ENCODE results near the gene LPCAT1. TPM values are rescaled to one million over a fixed set of nuclear protein-coding genes. Genes with fewer than 3 reads are reported as not detected.

The LPCAT1 gene
- total RNA-seq, 1 experiment from 2014 or later = 75.0 TPM

GRCh38 chr5:1506242-1507013, 17.3 kb downstream of the LPCAT1 start (continued):
- no peak for TF ChIP-seq REST (IDR thresholded peaks at IDR 0.05; ENCODE audit: low read depth)

- H3K9me2 ChIP-seq (ENCODE audit: insufficient read depth) = no peaks in the 10 kb centered on the region
- no peak overlapping the region for H3K27ac ChIP-seq (ENCODE audit: low read depth, low read length)
- POLR2A ChIA-PET = no interaction called here
- no peaks in the 10 kb centered on the region for H3K9me3 ChIP-seq (ENCODE audit: control insufficient read depth in 1 of 2, insufficient read depth in 1 of 2, low read depth in 1 of 2, low read length in 2 of 2)
- H3K79me2 ChIP-seq (ENCODE audit: insufficient read depth, low read length) = peaks cover 90% of the 10 kb centered on the region
- peaks cover 0 to 4% of the 10 kb centered on the region in 2 experiments; a peak in 2 of 4 replicates for H3K36me3 ChIP-seq (ENCODE audit: control insufficient read depth in 1 of 2, insufficient read depth in 2 of 2, low read length in 2 of 2)
- CTCF ChIA-PET = no interaction called here
- no peaks in the 10 kb centered on the region for H3K27me3 ChIP-seq (ENCODE audit: insufficient read depth, low read length)
- H3K4me3 ChIP-seq (replicated peaks in 1 of 2; ENCODE audit: low read depth in 1 of 2, low read length in 2 of 2) = no peak overlapping the region
- DNase-seq (ENCODE audit: low read depth, low spot score) (no peak), ATAC-seq (peak; percentile 20; the same call in 1 of the 2 replicates)
- no peaks in the 10 kb centered on the region for H4K20me1 ChIP-seq (ENCODE audit: insufficient read depth)
- H3K9ac ChIP-seq (ENCODE audit: low read length) = no peak overlapping the region
- TF ChIP-seq SIN3A (IDR thresholded peaks at IDR 0.05; ENCODE audit: low read depth) (no peak), CTCF (IDR thresholded peaks at IDR 0.05 in 2 of 3, conservative IDR thresholded peaks at IDR 0.05 in 1 of 3; ENCODE audit: borderline replicate concordance in 1 of 3, insufficient read depth in 1 of 3, low read depth in 2 of 3, low read length in 2 of 3) (no peak), FOSL1 (IDR thresholded peaks at IDR 0.05; ENCODE audit: low read depth) (no peak), TCF7L2 (IDR thresholded peaks at IDR 0.05; ENCODE audit: borderline replicate concordance, extremely low read depth, insufficient read depth, insufficient read length) (no peak), MAX (IDR thresholded peaks at IDR 0.05) (no peak), ZBTB33 (IDR thresholded peaks at IDR 0.05; ENCODE audit: extremely low read depth, insufficient replicate concordance, low read length) (no peak), ATF3 (IDR thresholded peaks at IDR 0.05) (no peak), RAD21 (IDR thresholded peaks at IDR 0.05; ENCODE audit: low read depth) (no peak)
- BruUV-seq (replicated peaks) = no TSS peak
- no peak overlapping the region for H3K4me2 ChIP-seq (ENCODE audit: low read length)
- H3K4me1 ChIP-seq (ENCODE audit: control insufficient read depth in 1 of 2, insufficient read depth in 2 of 2, low read length in 2 of 2) = no peaks in the 10 kb centered on the region
- RAD21 ChIA-PET (ENCODE audit: low non-redundant PET in 1 of 2, low total read pairs in 2 of 2, uncharacterized antibody in 2 of 2, unreplicated experiment in 2 of 2) = no interaction called here
- intact Hi-C loops (cut with micrococcal nuclease) = no loop called here
- no peak overlapping the region for H2AFZ ChIP-seq (ENCODE audit: low read depth, low read length, poor library complexity, severe bottlenecking)
Measured at GRCh38 chr5:1505506-1506241, 18.1 kb downstream of the LPCAT1 start.

Measured in HCT116 (cell line).